Panc1 (cell line): ENCODE results near the gene HELB. TPM values are rescaled to one million over a fixed set of nuclear protein-coding genes. Genes with fewer than 3 reads are reported as not detected.

Experiments used
- ATAC-seq: fragments of 200-7000 bp; cut with Tn5 transposase; 2 replicates; pipeline ENCODE4 v1.9.1; 2020; ENCODE audit warnings: mild to moderate bottlenecking, moderate library complexity
- BruUV-seq: library from RNA; stranded (reverse); fragments of 400-500 nt; replicated peaks from 2 replicates; lab custom pipeline; 2021; lab: Mats Ljungman, UMichigan
- CTCF ChIA-PET: fragments of 300-600 bp; sonication (Branson Sonifier 250); formaldehyde crosslinking; loops from one replicate; lab custom pipeline; 2022; ENCODE audit warnings: antibody characterized with exemption; lab: Charles Lee
- POLR2A ChIA-PET: fragments of 300-600 bp; sonication (Branson Sonifier 250); formaldehyde crosslinking; loops from one replicate; lab custom pipeline; 2022; ENCODE audit warnings: antibody characterized with exemption; lab: Charles Lee
- DNase-seq: peaks from one replicate; pipeline ENCODE4 v3.0.0-alpha.2; 2010; ENCODE audit warnings: low read depth, low spot score
- H3K27ac ChIP-seq: 2 replicates; pipeline ENCODE4 v1.5.1; 2011; ENCODE audit warnings: mild to moderate bottlenecking, low read length, inconsistent platforms
- H3K27me3 ChIP-seq: fragments of 200-500 bp; sonication (Bioruptor generic); 2 replicates; pipeline ENCODE4 v1.6.0; 2014; ENCODE audit warnings: low read length, inconsistent platforms; ENCODE audit not compliant: control insufficient read depth, insufficient read depth
- H3K36me3 ChIP-seq: fragments of 200-500 bp; sonication (Bioruptor generic); 2 replicates; pipeline ENCODE4 v1.5.1; 2014; ENCODE audit warnings: inconsistent platforms, mild to moderate bottlenecking, low read length, moderate library complexity; ENCODE audit not compliant: control insufficient read depth, insufficient read depth
- H3K4me1 ChIP-seq: 2 replicates; pipeline ENCODE4 v1.5.1; 2011; ENCODE audit warnings: inconsistent platforms, mild to moderate bottlenecking, low read length, moderate library complexity; ENCODE audit not compliant: control insufficient read depth, insufficient read depth
- H3K4me3 ChIP-seq, 2 experiments: 2 replicates each; pipeline ENCODE4 v1.5.1; 2011 to 2012; ENCODE audit warnings: low read depth in 2 of 2, low read length in 2 of 2, mild to moderate bottlenecking in 2 of 2, inconsistent platforms in 1 of 2, moderate library complexity in 1 of 2
- H3K9me3 ChIP-seq: fragments of 200-500 bp; sonication (Bioruptor generic); 2 replicates; pipeline ENCODE4 v1.5.1; 2014; ENCODE audit warnings: low read depth, mild to moderate bottlenecking, inconsistent platforms, low read length, moderate library complexity; ENCODE audit not compliant: control insufficient read depth, insufficient read depth
- POLR2AphosphoS5 ChIP-seq: IDR thresholded peaks from 2 replicates; pipeline ENCODE4 v1.6.1; 2012; ENCODE audit warnings: mild to moderate bottlenecking, low read depth, low read length, moderate library complexity
- SIN3A ChIP-seq: IDR thresholded peaks from 2 replicates; pipeline ENCODE4 v1.6.1; 2012; ENCODE audit warnings: low read depth, mild to moderate bottlenecking, low read length, moderate library complexity, borderline replicate concordance; ENCODE audit not compliant: insufficient read depth
- TCF7L2 ChIP-seq: IDR thresholded peaks from 2 replicates; pipeline ENCODE4 v1.6.1; 2011; ENCODE audit warnings: mild to moderate bottlenecking, low read depth, low read length, inconsistent platforms
- in situ Hi-C: cut with HindIII; loops from 2 replicates; pipeline ENCODE4 v1.10.0; 2016; ENCODE audit warnings: low sequenced_read_pairs, low pct_unique_long_range_greater_than_20kb
- intact Hi-C: fragments of 100-400 bp; cut with micrococcal nuclease; formaldehyde crosslinking; loops from one replicate; pipeline ENCODE4 v1.10.0; 2022; ENCODE audit not compliant: unreplicated experiment
- total RNA-seq: library from RNA; stranded (reverse); gene quantifications from one replicate; pipeline ENCODE4 v1.2.1, GENCODE V29; 2021; ENCODE audit not compliant: unreplicated experiment
- TF ChIP-seq, protein P1 (sequence below), 2 experiments: IDR thresholded peaks; 2 replicates each; pipeline ENCODE4 v1.6.1; 2011 to 2012; ENCODE audit warnings: low read depth in 2 of 2, control low read depth in 1 of 2, low read length in 1 of 2, mild to moderate bottlenecking in 1 of 2, moderate library complexity in 1 of 2; ENCODE audit not compliant: insufficient read depth in 1 of 2
- TF ChIP-seq, protein P2 (sequence below): fragments of 450-650 bp; IDR thresholded peaks from 2 replicates; pipeline ENCODE4 v1.5.1; 2017; ENCODE audit warnings: mild to moderate bottlenecking

Gene HELB
- total RNA-seq, 1 experiment from 2014 or later = 4.9 TPM

DNA sequence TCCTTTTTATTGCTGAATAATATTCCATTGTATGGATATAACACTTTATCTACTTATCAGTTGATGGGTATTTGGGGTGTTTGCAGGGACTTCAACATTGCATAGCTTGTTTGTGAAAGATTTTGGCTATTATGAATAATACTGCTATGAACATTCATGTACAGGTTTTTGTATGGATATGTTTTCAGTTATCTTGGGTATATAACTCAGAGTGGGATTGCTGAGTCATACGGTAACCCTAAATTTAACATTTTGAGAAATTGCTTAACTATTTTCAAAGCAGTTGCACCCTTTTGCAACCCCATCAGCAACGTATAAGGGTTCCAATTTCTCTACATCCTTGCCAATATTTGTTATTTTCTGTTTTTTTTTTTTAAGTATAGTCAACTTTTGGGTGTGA, 27.3 kb upstream of the HELB start:
- TF ChIP-seq, protein P1, sequence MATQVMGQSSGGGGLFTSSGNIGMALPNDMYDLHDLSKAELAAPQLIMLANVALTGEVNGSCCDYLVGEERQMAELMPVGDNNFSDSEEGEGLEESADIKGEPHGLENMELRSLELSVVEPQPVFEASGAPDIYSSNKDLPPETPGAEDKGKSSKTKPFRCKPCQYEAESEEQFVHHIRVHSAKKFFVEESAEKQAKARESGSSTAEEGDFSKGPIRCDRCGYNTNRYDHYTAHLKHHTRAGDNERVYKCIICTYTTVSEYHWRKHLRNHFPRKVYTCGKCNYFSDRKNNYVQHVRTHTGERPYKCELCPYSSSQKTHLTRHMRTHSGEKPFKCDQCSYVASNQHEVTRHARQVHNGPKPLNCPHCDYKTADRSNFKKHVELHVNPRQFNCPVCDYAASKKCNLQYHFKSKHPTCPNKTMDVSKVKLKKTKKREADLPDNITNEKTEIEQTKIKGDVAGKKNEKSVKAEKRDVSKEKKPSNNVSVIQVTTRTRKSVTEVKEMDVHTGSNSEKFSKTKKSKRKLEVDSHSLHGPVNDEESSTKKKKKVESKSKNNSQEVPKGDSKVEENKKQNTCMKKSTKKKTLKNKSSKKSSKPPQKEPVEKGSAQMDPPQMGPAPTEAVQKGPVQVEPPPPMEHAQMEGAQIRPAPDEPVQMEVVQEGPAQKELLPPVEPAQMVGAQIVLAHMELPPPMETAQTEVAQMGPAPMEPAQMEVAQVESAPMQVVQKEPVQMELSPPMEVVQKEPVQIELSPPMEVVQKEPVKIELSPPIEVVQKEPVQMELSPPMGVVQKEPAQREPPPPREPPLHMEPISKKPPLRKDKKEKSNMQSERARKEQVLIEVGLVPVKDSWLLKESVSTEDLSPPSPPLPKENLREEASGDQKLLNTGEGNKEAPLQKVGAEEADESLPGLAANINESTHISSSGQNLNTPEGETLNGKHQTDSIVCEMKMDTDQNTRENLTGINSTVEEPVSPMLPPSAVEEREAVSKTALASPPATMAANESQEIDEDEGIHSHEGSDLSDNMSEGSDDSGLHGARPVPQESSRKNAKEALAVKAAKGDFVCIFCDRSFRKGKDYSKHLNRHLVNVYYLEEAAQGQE (IDR thresholded peaks at IDR 0.05; ENCODE audit: insufficient read depth in 1 of 2, low read depth in 2 of 2, low read length in 1 of 2) = no peak
- TF ChIP-seq, protein P2, sequence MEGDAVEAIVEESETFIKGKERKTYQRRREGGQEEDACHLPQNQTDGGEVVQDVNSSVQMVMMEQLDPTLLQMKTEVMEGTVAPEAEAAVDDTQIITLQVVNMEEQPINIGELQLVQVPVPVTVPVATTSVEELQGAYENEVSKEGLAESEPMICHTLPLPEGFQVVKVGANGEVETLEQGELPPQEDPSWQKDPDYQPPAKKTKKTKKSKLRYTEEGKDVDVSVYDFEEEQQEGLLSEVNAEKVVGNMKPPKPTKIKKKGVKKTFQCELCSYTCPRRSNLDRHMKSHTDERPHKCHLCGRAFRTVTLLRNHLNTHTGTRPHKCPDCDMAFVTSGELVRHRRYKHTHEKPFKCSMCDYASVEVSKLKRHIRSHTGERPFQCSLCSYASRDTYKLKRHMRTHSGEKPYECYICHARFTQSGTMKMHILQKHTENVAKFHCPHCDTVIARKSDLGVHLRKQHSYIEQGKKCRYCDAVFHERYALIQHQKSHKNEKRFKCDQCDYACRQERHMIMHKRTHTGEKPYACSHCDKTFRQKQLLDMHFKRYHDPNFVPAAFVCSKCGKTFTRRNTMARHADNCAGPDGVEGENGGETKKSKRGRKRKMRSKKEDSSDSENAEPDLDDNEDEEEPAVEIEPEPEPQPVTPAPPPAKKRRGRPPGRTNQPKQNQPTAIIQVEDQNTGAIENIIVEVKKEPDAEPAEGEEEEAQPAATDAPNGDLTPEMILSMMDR = no peak
- TF ChIP-seq TCF7L2 (no peak), POLR2AphosphoS5 (no peak), SIN3A (no peak)
- in situ Hi-C loops (no loop called here), intact Hi-C loops (loop anchor here (2.0 kb wide), 1 partner anchor 134 kb away; no protein-coding TSS in a partner anchor)
- Histone ChIP-seq H3K9me3 (no peaks in the 10 kb centered on the region), H3K27me3 (peaks cover 8% of the 10 kb centered on the region), H3K4me3 (no peak overlapping the region), H3K4me1 (no peaks in the 10 kb centered on the region), H3K27ac (no peak overlapping the region), H3K36me3 (no peaks in the 10 kb centered on the region)
- ChIA-PET CTCF (no interaction called here), POLR2A (no interaction called here)
- no peak for ATAC-seq
- no peak for DNase-seq
- no TSS peak for BruUV-seq

DNA sequence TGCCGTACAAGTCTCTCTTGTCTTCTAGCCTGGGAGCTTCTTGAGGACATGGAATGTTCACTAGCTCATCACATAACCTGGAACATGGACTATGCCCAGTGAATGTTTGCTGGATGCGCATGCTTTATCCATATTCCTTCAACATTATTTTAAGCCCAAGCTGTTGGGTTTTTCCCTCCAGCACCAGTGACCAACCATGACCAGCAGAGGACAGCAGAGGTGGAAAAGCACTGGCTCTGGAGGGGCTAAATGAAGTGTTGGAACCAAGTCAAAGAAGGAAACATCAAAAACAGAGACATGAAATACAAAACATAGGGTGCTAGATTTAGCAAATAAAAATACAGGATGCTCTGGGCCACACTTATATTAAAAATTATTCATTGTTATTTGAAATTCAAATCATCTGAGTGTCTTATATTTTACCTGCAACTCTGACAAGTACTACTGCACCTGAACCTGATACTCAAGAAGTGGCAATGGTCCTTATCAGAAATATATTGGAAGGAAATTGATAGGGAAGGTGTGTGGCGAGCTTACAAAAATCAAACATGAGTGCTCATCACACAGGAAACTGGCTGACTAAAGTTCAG, 23.1 kb upstream of the HELB start:
- Histone ChIP-seq H3K4me3 (no peak overlapping the region), H3K9me3 (no peaks in the 10 kb centered on the region), H3K27me3 (peaks cover 5% of the 10 kb centered on the region; the same call in 1 of the 2 replicates), H3K36me3 (no peaks in the 10 kb centered on the region), H3K4me1 (no peaks in the 10 kb centered on the region), H3K27ac (no peak overlapping the region)
- TF ChIP-seq, protein P2 = peak; percentile 72
- TF ChIP-seq TCF7L2 = no peak
- intact Hi-C loops (no loop called here), in situ Hi-C loops (no loop called here)
- ChIA-PET POLR2A (no interaction called here), CTCF (interaction anchor here (1.0 kb wide), 1 partner anchor 157 kb away, joined by 3 read pairs; no protein-coding TSS in a partner anchor)
- DNase-seq (no peak), ATAC-seq (no peak)
- no TSS peak for BruUV-seq
